Measurements from ENCODE around the gene CCDC7.
"Not testable (repeated sequence)": the region's sequence is repeated elsewhere in the genome, so short reads cannot be mapped to it uniquely, and the experiment has no call there.

Gene CCDC7

DNA sequence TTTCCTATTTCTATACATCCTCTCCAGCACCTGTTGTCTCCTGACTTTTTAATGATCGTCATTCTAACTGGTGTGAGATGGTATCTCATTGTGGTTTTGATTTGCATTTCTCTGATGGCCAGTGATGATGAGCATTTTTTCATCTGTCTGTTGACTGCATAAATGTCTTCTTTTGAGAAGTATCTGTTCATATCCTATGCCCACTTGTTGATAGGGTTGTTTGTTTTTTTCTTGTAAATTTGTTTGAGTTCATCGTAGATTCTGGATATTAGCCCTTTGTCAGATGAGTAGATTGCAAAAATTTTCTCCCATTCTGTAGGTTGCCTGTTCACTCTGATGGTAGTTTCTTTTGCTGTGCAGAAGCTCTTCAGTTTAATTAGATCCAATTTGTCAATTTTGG, 253.7 kb downstream of the CCDC7 start:
- DNase-seq (ENCODE audit: low spot score), result not testable (repeated sequence)

DNA sequence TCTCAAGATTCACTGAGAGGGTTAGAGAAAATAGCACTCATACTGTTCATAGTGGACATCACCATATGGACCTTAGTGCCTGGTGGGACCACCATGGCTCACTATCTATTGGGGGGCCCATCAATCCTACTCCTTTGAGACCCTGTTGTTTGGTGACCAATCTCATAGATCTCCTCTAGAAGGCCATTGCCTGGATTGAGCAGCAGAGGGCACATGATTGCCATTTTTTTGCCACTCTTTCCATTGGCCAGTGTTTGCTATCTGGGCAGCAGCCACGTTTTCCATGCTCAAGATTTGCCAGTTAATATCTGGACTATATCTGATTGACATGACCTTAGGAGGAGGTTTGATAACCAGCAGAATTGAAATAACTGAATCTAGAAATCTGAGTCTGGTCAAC, 267.6 kb downstream of the CCDC7 start:
- DNase-seq (ENCODE audit: low spot score), result no peak

DNA sequence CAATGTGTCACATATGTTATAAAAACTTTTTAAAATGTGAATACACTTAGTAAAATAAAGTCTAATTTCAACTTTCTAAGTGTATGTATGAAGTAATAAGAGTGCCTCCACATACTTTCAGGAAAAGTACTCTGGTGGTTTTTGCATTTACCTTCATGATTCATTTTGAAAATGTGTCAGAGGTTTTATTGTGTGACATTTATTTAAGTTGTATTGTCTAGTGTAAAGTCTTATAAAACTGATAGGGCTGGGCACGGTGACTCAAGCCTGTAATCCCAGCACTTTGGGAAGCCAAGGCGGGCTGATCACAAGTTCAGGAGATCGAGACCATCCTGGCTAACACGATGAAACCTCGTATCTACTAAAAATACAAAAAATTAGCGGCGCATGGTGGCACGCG, 285.6 kb downstream of the CCDC7 start:
- no peak for DNase-seq (ENCODE audit: low spot score)

DNA sequence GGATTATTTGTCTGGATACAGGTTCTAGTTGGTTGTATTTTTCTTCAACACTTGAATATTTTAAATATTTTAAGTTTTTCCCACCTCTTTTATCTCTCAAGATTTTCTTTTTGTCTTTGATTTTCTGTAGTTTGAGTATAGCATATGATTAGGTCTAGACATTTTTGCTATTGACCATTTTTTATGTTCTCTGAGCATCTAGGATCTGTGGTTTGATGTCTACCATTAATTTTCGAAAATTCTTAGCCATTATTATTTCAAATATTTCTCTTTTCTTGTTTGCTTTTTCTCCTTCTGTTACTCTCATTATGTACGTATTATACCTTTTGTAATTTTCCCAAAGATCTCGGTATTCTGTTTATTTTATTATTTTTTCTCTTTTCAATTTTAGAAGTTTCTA, 293.0 kb downstream of the CCDC7 start:
- no peak for DNase-seq (ENCODE audit: low spot score)

DNA sequence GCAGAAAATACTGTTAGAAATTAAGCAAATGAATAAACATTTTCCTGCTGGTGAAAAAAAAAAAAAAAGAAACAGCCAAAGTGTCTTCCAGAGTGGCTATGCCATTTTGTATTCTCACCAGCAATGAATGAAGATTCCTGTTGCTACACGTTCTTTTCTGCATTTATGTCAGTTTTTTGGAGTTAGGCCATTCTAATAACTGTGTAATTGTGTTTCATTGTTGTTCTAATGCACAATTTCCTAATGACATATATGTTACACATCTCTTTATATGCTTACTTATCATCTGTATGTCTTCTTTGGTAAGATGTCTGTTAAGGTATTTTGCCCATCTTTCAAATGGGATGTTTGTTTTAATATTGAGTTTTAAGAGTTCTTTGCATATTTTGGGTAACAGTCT, 298.4 kb downstream of the CCDC7 start:
- no peak for DNase-seq (ENCODE audit: low spot score)

DNA sequence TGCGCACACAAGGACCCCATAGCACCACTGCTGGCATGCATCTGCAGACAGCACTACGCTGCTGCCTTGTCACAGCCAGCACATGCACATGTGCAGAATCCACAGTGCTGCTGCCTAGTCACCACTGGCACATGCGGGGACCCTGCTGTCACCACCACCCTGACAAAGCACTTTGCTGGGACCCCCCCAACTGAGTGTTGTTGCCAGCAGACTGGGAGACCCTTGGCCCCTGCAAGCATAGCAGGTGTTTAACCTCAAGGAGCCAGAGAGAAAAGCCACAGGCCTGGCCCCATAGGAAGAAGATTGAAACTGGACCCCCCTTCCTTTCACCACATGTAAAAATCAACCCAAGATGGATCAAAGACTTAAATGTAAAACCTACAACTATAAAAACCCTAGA, 300.9 kb downstream of the CCDC7 start:
- no peak for DNase-seq (ENCODE audit: low spot score)

DNA sequence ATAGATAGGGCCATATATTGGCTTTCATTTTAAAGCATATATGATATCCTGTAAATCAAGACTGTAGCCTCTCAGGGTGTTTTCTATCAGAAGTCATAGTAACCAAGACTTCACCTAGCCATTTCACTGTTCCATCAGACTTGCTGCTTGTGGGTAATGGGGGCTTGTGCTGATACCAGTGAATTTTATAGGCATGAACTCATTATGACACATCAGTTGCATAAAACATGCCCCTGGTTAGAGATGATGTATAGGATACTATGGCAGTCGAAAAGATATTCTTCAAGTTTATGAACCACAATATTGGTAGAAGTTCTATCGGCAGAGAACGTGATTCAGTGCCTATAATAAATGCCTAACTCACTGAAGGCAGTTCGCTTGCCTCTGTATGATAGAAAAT, 305.6 kb downstream of the CCDC7 start:
- DNase-seq (ENCODE audit: low spot score), result no peak

DNA sequence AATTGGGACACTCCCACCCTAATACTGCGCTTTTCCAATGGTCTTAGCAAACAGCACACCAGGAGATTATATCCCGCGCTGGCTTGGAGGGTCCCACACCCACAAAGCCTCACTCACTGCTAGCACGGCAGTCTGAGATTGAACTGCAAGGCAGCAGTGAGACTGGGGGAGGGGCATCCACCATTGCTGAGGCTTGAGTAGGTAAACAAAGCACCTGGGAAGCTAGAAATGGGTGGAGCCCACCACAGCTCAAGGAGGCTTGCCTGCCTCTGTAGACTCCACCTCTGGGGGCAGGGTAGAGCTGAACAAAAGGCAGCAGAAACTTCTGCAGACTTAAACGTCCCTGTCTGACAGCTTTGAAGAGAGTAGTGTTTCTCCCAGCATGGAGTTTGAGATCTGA, 309.0 kb downstream of the CCDC7 start:
- not testable (repeated sequence) for DNase-seq (ENCODE audit: low spot score)

DNA sequence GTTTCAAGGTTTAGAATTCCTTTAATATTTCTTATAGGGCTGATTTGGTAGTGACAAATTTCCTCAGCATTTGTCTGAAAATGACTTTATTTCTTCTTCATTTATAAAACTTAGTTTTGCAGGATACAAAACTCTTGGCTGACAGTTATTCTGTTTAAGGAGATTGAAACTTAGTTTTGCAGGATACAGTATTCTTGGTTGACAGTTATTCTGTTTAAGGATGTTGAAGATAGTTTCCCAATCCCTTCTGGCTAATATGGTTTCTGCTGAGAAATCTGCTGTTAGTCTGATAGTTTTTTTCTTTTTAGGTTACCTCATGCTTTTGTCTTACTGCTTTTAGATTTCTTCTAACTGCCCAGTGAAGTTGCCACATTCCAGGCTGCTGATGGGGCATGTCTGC, 325.3 kb downstream of the CCDC7 start:
- DNase-seq (ENCODE audit: low spot score), result no peak

DNA sequence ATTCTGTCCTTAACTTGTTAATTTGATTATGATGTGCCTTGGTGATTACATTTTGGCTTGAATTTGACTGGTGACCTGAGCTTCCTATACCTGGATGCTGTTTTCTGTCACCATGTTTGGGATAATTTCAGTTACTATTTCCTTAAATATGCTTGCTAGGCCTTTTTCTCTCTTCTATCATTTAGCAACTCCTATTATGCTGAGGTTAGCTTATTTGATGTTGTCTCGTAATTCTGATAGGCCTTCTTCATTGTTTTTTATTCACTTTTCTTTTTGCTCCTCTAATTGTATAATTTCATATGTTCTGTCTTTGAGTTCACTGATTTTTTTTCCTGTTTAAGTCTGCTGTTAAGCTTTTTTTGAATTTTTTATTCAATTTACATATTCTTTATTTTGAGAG, 327.2 kb downstream of the CCDC7 start:
- no peak for DNase-seq (ENCODE audit: low spot score)

DNA sequence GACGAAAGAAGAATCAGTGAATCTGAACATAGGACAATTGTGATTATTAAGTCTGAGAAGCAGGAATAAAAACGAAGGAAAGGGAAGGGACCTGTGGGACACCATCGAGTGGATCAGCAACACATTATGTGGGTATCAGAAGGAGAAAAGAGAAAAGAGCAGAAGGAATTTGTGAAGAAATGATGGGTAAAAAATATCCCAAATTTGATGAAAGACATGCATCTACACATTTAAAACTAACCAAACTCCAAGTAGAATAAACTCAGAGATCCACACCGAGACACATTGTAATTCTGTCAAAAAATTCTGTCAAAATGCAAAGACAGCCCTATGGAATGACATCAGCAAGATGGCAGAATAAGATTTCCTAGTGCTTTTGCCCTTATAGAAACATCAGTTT, 341.0 kb downstream of the CCDC7 start:
- DNase-seq (ENCODE audit: low spot score), result no peak

DNA sequence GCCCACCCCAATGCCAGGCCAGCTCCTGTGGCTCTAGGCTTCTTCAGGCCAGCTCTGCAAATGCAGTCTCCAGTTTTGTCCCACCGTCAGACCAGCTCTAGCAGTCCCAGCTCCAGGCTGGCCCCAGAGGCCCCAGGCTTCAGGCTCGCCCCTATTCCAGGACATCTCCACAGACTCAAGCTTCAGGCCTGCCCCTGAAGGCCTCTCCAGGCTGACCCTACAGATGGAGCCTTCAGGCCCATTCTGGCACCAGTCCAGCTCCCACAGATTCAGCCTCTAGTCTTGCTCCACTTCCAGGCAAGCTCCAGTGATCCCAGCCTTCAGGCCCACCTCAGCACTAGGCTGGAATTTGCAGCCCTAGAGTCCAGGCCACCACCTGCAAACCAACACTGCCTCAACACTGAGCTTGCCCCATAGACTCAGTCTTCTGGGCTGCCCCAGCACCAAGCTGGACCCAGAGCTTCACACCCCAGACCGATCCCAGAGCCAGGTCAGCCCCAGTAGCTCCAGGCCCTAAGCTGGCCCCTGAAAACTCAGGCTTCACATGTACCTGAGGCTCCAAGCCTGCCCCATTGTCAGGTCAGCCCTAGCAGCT, 341.8 kb downstream of the CCDC7 start:
- DNase-seq (ENCODE audit: low spot score), result no peak

DNA sequence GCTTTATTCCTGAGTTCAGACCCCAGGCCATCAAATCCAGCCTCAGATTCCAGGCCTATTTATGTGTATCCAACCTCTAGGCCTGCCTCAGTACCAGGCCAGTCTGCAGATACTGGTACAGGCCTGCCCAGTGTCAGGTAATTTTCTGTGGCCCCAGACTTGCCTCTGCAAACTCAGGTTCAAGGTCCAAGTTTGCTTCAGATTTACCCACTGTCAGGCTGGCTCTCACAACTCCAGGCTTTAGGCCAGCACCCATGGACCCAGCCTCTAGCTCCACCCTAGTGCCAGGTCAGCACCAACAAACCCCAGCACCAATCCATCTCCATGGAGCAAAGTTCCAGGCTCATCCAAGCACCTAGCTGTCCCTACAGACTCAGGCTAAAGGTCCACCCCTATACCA, 342.4 kb downstream of the CCDC7 start:
- no peak for DNase-seq (ENCODE audit: low spot score)

DNA sequence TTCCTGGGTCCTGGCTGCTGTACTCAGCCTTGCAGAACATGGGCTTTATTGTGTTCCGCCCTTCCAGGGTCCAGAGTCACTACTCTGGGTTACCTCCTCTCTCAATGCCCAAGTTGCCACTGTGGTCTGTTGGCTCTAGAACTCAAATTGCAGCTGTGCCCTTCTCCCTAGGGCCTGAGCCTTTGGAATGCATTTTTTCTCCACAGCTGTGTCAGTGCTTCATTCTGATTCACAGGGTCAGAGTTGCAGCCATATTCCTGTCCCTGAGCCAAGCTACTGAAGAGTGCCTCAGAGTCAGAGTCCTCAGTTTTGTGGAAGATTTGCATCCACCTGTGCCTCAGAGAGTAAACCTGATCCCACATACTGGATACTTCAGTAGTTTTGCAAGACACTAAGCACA, 344.5 kb downstream of the CCDC7 start:
- DNase-seq (ENCODE audit: low spot score), result no peak

DNA sequence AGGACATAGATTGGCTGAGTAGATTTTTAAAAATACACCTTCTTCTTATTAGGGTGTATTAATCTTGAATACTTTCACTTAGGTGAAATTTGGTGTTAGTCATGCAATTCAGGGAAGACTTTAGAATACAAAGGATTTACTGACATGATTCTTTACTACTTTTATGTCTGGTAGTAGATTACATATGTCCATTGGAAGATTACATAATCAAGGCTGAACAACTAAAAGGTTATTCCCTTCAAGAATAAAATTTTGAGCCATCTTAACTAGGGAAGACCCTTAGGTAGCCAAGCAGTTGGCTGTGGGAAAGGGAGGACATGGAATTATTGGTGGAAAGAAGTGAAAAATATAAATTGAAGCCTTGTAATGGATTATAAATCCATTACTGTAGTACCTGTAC, 347.1 kb downstream of the CCDC7 start:
- no peak for DNase-seq (ENCODE audit: low spot score)

DNA sequence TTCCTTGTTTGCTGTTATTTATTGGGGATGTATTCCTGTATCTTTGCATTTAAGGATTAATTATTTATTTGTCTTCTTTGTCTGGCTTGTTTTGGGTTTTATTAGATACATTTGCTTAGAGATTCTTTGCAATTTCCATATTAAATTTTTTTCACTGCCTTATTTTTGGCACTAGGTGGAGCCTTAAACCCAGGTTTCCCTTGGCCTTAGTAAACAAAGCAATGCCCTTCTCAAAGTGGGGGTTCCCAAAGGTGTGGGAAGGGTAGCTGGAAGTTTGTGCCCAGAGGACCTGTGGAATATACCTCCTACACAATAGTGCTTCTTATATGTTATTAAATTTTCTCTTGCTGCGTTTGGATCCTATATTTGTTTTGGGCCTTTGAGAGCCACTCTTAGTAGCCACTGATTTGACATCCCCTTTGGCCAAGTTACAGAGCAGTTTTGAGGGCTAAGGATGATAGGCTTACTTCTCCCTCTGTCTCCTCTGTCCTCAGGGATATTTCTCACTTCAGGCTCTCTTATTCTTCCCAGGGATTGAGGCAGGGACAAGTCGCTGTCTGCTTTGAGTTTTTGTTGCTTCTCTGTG, 349.8 kb downstream of the CCDC7 start:
- peak; percentile 47 for DNase-seq (ENCODE audit: low spot score)

DNA sequence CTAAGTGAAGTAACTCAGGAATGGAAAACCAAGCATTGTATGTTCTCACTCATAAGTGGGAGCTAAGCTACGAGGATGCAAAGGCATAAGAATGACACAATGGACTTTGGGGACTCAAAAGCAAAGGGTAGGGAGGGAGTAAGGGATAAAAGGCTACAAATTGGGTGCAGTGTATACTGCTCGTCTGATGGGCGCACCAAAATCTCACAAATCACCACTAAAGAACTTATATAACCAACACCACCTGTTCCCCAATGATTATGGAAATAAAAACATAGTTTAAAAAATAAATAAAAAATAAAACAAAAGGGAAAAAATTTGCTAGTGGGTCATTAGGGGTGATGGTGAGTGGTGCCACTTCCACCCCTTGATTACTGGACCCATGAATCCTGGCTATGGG, 351.5 kb downstream of the CCDC7 start:
- not testable (repeated sequence) for DNase-seq (ENCODE audit: low spot score)

DNA sequence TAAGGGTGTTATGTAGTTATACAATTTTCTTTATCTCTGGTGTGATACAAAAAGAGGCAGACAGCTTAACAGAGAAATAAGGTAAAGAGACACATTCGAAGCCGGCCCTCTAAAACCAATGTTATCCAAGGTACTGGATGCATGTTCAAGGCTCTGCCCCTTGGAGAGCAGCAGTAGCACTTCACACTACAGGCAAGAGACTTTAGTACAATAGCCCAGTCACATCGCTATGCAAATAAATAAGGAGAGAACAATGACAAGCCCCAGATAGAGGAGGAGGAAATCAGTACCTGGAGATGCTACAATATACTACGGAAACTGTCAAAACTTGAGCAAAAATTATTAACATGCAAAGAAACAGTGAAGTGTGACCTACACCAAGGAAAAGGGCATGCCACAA, 401.0 kb downstream of the CCDC7 start:
- no peak for DNase-seq (ENCODE audit: low spot score)

DNA sequence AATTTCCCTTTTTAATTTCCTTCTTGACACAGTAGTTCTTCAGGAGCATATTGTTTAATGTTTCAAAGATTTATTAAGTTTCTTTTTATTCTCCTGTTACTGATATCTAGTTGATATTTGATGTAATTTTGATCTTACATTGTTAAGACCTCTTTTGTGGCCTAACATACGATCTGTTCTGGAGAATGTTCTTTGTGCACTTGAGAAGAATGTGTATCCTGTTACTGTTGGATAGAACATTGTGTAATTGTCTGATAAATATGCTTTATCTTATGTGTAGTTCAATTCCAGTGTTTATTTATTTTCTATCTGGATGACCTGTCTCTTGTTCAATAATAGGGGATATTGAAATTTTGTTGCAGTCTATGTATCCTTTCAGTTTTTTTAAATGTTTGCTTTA, 405.4 kb downstream of the CCDC7 start:
- DNase-seq (ENCODE audit: low spot score), result no peak

DNA sequence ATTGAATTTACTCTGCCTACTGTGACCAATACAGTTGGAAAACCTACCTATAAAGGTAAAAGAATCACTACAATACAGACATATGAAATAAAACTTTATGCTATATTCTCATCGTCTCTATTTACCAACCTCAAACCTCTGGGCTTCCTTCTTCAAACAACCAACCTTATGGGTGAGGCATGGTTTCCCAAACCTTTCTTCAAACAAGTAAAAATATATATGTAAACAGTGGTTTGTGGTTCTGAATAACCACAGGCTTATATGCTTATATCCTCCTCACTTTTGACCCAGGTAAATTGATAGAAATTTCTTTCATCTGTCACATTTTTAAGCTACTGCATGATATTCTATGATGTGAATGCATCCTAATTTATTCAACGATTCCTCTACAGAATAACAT, 408.5 kb downstream of the CCDC7 start:
- DNase-seq (ENCODE audit: low spot score), result peak; percentile 26

DNA sequence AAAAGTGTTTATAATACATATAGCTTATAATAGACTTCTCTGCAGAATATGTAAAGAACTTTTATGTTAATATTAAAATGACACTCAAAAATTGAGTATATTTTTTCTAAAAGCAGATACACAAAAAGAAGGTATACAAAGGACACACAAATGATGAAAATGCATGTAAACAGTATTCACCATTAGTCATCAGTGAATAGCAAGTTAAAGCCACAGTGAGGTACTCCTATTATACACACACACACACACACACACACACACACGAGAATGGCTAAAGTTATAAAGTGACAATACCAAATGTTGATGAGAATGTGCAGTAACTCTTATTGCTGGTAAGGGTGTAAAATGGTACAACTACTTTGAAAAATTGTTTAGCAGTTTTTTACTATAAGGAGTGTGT, 419.2 kb downstream of the CCDC7 start:
- no peak for DNase-seq (ENCODE audit: low spot score)

DNA sequence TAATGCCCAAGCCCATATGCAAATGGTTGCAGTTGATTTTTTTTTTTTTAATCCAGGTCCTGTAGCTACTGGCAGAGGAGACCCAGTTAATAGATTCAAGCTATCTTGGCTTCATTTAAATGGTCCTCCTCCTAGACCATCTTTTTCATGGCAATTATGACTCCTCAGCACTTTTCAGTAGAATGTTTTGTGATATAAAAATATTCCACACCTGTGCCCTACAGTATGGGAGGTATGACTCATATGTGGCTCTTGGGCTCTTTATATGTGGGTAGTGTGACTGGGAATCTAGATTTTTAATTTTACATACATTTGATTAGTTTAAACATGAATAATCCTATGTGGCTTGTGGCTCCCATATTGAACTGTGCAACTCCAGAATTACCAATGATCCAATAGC, 432.0 kb downstream of the CCDC7 start:
- DNase-seq (ENCODE audit: low spot score), result no peak

DNA sequence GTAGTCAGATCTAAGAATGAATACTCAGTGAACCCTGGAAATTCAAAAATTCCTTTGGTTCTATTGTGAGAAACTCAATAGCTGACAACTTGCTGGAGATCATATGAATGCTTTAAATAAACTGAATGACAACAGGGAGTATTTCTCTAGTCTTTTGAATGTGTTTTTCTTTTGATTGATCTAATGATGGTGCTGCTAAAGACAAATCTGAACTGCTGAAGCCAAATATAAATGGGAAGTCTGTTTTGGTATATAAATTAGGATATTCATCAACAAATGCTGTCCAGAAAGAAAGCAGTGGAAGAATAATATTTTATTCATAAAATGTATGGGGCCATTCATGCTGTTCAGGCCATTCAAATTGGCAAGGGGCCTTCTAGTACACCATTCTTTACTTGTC, 432.7 kb downstream of the CCDC7 start:
- DNase-seq (ENCODE audit: low spot score), result no peak

DNA sequence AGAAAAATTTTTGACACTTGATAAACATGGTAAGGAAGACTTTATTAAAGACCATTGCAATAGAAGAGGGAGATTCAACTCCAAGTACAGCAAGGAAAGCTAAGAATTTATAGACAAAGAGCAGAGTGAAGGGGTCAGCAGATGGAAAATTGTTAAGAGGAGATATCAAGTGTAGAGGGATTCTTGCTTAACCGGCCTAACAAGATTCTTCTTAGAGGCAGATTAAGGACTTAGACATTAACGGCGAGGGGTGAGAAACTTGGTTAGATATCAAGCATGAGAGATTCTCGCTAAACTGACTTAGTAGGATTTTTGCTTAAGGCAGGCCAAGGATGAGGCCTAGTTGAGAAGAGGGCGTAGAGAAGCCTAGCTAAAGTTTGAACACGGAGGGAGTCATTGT, 436.1 kb downstream of the CCDC7 start:
- no peak for DNase-seq (ENCODE audit: low spot score)

DNA sequence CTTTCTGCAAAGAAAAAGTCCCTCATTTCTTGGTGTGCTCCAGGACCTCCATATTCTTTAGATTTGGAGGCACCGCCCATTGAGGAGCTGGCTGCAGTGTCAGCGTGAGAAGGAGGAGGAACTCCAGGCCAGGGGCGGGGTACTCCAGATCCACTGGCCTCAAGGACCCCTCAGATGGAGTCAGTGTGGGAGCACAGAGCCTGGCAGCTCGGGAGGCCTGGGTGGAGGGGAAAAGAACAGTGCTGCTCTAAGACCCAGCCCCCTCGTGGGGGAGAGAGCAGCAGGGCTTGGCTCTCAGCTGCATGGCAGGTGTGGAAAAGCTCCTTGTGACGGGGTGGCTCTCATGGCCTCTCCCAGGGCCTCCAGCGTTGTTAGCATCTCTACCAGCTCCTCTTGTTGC, 441.5 kb downstream of the CCDC7 start:
- DNase-seq (ENCODE audit: low spot score), result no peak
